Neuronal stem cell (in vitro differentiated cells): ENCODE data around the gene CLCA2.

Source experiments
- DNase-seq: peaks from one replicate; pipeline ENCODE4 v3.0.0-alpha.2; 2013; ENCODE audit warnings: low spot score
- H2AFZ ChIP-seq: one replicate; pipeline ENCODE4 v1.6.1; 2013; ENCODE audit warnings: mild to moderate bottlenecking, low read length, inconsistent platforms
- H2AK5ac ChIP-seq: 2 replicates; pipeline ENCODE4 v1.6.1; 2013; ENCODE audit warnings: low read depth, mild to moderate bottlenecking, inconsistent platforms, low read length, moderate library complexity, mixed read lengths
- H2BK120ac ChIP-seq: 2 replicates; pipeline ENCODE4 v1.6.1; 2013; ENCODE audit warnings: low read depth, mild to moderate bottlenecking, inconsistent platforms, low read length, moderate library complexity, mixed read lengths
- H2BK12ac ChIP-seq: one replicate; pipeline ENCODE4 v1.6.1; 2013; ENCODE audit warnings: low read length, inconsistent platforms
- H2BK15ac ChIP-seq: 2 replicates; pipeline ENCODE4 v1.6.1; 2013; ENCODE audit warnings: mild to moderate bottlenecking, low read length, inconsistent platforms, mixed read lengths
- H2BK5ac ChIP-seq: one replicate; pipeline ENCODE4 v1.6.1; 2013; ENCODE audit warnings: inconsistent platforms, mild to moderate bottlenecking, low read length, moderate library complexity
- H3K14ac ChIP-seq: one replicate; pipeline ENCODE4 v1.6.1; 2013; ENCODE audit warnings: low read length, inconsistent platforms
- H3K18ac ChIP-seq: 2 replicates; pipeline ENCODE4 v1.6.1; 2013; ENCODE audit warnings: low read length, inconsistent platforms
- H3K23ac ChIP-seq: 2 replicates; pipeline ENCODE4 v1.6.1; 2013; ENCODE audit warnings: low read depth, mild to moderate bottlenecking, mixed read lengths, low read length, inconsistent platforms; ENCODE audit not compliant: poor library complexity
- H3K27ac ChIP-seq: replicated peaks from 3 replicates; pipeline ENCODE4 v1.5.1; 2013; ENCODE audit warnings: low read length, inconsistent platforms
- H3K27me3 ChIP-seq, 3 experiments: 2 replicates each; pipeline ENCODE4 v1.6.1; 2013; ENCODE audit warnings: low read length in 3 of 3, mild to moderate bottlenecking in 2 of 3, inconsistent platforms in 1 of 3, low read depth in 1 of 3, mixed read lengths in 1 of 3, moderate library complexity in 1 of 3; ENCODE audit not compliant: control insufficient read depth in 3 of 3, insufficient read depth in 3 of 3
- H3K36me3 ChIP-seq, 2 donors: replicated peaks in 1 of 2; 2 replicates each; pipeline ENCODE4 v1.6.1; 2013; ENCODE audit warnings: low read length in 2 of 2; ENCODE audit not compliant: control insufficient read depth in 2 of 2, insufficient read depth in 2 of 2
- H3K4ac ChIP-seq: 2 replicates; pipeline ENCODE4 v1.6.1; 2013; ENCODE audit warnings: inconsistent platforms, mild to moderate bottlenecking, low read length, moderate library complexity
- H3K4me1 ChIP-seq, 2 donors: 1 replicate in 1 of 2; 2 replicates in 1 of 2; pipeline ENCODE4 v1.6.1; 2013; ENCODE audit warnings: low read length in 2 of 2, low read depth in 1 of 2; ENCODE audit not compliant: control insufficient read depth in 2 of 2, insufficient read depth in 1 of 2
- H3K4me2 ChIP-seq: one replicate; pipeline ENCODE4 v1.6.1; 2013; ENCODE audit warnings: mild to moderate bottlenecking, low read length, inconsistent platforms; ENCODE audit not compliant: insufficient read depth, poor library complexity, severe bottlenecking
- H3K4me3 ChIP-seq, 2 donors: 2 replicates each; pipeline ENCODE4 v1.5.1; 2013; ENCODE audit warnings: low read length in 2 of 2, mild to moderate bottlenecking in 2 of 2, inconsistent platforms in 1 of 2, moderate library complexity in 1 of 2
- H3K79me1 ChIP-seq: one replicate; pipeline ENCODE4 v1.6.1; 2013; ENCODE audit warnings: low read depth, mild to moderate bottlenecking, inconsistent platforms, low read length, moderate library complexity
- H3K9ac ChIP-seq: one replicate; pipeline ENCODE4 v1.6.1; 2013; ENCODE audit warnings: mild to moderate bottlenecking, low read depth, low read length, inconsistent platforms; ENCODE audit not compliant: poor library complexity
- H3K9me3 ChIP-seq, 2 donors: replicated peaks in 1 of 2; 2 replicates each; pipeline versions ENCODE3 to v1.6.1; 2013; ENCODE audit warnings: low read length in 2 of 2, mild to moderate bottlenecking in 2 of 2, inconsistent platforms in 1 of 2, low read depth in 1 of 2, mixed read lengths in 1 of 2, moderate library complexity in 1 of 2; ENCODE audit not compliant: control insufficient read depth in 2 of 2, insufficient read depth in 1 of 2
- H4K8ac ChIP-seq: one replicate; pipeline ENCODE4 v1.6.1; 2013; ENCODE audit warnings: low read depth, mild to moderate bottlenecking, inconsistent platforms, low read length, moderate library complexity
- H4K91ac ChIP-seq: one replicate; pipeline ENCODE4 v1.6.1; 2013; ENCODE audit warnings: low read length, low read depth, mild to moderate bottlenecking, inconsistent platforms; ENCODE audit not compliant: poor library complexity
- WGBS, 2 donors: extraction: QIAGEN DNeasy Blood & Tissue Kit; methylation state at CpG; one replicate each; pipeline ENCODE4 v1.1.7; 2013; ENCODE audit warnings: missing lambda C conversion rate in 2 of 2, mixed read lengths in 1 of 2; ENCODE audit not compliant: insufficient read length in 2 of 2, insufficient replicate concordance in 1 of 2; ENCODE audit errors: extremely low coverage in 2 of 2; 5-methylcytosine and 5-hydroxymethylcytosine counted together

Gene CLCA2

DNA sequence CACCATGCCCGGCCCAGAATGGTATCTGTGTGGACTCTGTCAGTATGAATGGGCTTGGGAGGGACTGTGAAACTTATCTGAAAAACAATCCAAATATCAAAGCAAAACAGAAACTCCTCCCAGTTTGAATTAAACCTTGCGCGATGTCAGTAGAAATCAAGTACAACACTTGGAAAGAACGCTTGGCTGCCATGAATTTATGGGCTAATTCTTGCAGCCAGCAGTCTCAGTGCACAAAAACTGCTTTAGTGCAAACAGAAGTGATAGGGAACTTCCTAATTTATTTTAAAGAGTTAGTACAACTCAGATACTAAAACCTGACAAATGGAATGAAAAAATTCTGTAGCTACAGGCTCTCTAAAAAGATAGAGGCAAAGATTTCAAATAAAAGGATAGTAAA, 53.3 kb downstream of the CLCA2 start:
- no CpG with 5 or more reads among the region's 4 CpGs for WGBS, 2 donors

DNA sequence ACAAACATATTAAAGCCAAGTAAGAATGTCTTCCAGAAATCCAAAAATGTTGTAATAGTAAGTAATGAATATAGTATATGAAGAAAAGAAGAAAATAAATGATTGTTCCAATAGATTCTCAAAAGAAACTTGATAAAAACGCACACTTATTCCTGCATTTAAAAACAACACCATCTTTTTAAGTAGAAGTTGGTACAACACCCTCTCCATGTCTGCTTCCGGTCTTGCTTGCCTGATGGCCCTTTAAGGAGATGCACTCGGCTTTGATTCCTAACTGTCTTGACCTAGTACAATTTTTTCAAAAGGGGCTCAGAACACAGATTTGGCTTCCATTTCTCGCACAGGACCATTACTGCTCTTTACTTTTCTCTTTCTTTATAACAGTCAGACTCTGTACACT, 53.7 kb downstream of the CLCA2 start:
- Histone ChIP-seq H3K4me3 (no peak overlapping the region), H3K14ac (no peak overlapping the region), H2BK5ac (no peak overlapping the region)

More for the DNA sequence above, 53.3 kb downstream of the CLCA2 start:
- Histone ChIP-seq H4K8ac (no peak overlapping the region), H3K14ac (no peak overlapping the region), H3K4me2 (no peak overlapping the region), H3K4me3 (no peak overlapping the region), H2AFZ (no peak overlapping the region), H3K79me1 (no peaks in the 10 kb centered on the region), H3K9me3 (no peaks in the 10 kb centered on the region), H3K9ac (no peak overlapping the region), H2BK15ac (no peak overlapping the region), H3K18ac (no peak overlapping the region), H2AK5ac (no peak overlapping the region), H3K4me1 (no peaks in the 10 kb centered on the region), H3K4ac (no peak overlapping the region), H3K23ac (no peak overlapping the region), H4K91ac (no peak overlapping the region), H3K36me3 (no peaks in the 10 kb centered on the region), H3K27me3 (peaks cover 0 to 2% (median 0%) of the 10 kb centered on the region in 3 experiments), H2BK12ac (no peak overlapping the region), H2BK120ac (no peak overlapping the region), H3K27ac (no peak overlapping the region), H2BK5ac (no peak overlapping the region)
- no peak for DNase-seq

DNA sequence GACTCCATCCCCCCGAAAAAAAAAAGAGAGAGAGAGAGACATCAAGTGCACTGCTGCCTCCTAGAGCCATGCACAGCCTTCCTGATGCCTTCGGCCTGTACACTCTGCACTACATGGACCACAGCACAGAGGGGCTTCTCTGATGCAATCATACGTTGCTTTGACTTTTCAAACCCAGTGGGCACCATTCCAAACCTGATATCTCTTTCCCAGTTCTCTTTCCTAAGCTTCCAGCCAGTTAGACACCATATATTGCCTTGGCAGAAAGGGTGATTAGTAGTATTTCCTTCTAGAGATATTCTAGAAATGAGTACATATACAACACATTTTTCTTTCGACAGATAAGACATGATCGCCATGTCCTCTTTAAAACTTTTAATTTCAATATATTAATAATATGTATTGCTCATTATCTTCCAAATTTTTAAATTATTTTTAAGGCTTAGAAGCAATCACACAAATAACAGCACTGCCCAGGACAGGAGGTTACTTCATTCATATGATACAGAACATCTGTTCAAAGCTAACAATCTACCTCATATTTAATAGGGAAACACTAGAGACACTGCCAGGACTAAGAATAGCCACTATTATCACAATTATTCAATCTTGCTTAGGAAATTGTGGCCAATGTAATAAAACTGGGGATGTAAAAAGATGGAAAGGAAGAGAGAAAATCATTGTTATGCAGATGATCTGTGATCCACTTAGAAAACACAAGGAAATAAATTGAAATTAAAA, 54.6 kb downstream of the CLCA2 start:
- H3K36me3 ChIP-seq = no peaks in the 10 kb centered on the region
- no peak overlapping the region for H3K18ac ChIP-seq
- no peak overlapping the region for H3K23ac ChIP-seq
- no peak overlapping the region for H3K4ac ChIP-seq
- H3K27ac ChIP-seq = no peak overlapping the region
- H3K4me1 ChIP-seq = no peaks in the 10 kb centered on the region
- no peaks in the 10 kb centered on the region for H3K79me1 ChIP-seq
- no peak overlapping the region for H3K9ac ChIP-seq
- H2AFZ ChIP-seq = no peak overlapping the region
- H3K9me3 ChIP-seq = no peaks in the 10 kb centered on the region
- H3K27me3 ChIP-seq = peaks cover 0 to 4% (median 0%) of the 10 kb centered on the region in 3 experiments
- no peak overlapping the region for H2BK12ac ChIP-seq
- H4K8ac ChIP-seq = no peak overlapping the region
- WGBS, 2 donors = no CpG with 5 or more reads among the region's 5 CpGs
- no peak overlapping the region for H3K4me2 ChIP-seq
- no peak for DNase-seq
- no peak overlapping the region for H2AK5ac ChIP-seq
- no peak overlapping the region for H3K14ac ChIP-seq
- no peak overlapping the region for H2BK15ac ChIP-seq
- no peak overlapping the region for H4K91ac ChIP-seq
- no peak overlapping the region for H3K4me3 ChIP-seq
- H2BK5ac ChIP-seq = no peak overlapping the region
- no peak overlapping the region for H2BK120ac ChIP-seq

More for the DNA sequence above, 53.7 kb downstream of the CLCA2 start:
- Histone ChIP-seq H2BK12ac (no peak overlapping the region), H3K27ac (no peak overlapping the region), H3K4me2 (no peak overlapping the region), H3K27me3 (peaks cover 0 to 4% (median 0%) of the 10 kb centered on the region in 3 experiments), H2BK15ac (no peak overlapping the region), H3K9me3 (no peaks in the 10 kb centered on the region), H3K4ac (no peak overlapping the region), H4K8ac (no peak overlapping the region), H2BK120ac (no peak overlapping the region), H3K36me3 (no peaks in the 10 kb centered on the region), H3K79me1 (no peaks in the 10 kb centered on the region), H3K9ac (no peak overlapping the region), H2AFZ (no peak overlapping the region), H3K4me1 (no peaks in the 10 kb centered on the region), H2AK5ac (no peak overlapping the region), H4K91ac (no peak overlapping the region), H3K23ac (no peak overlapping the region), H3K18ac (no peak overlapping the region)
- DNase-seq = no peak
- WGBS, 2 donors = no CpG with 5 or more reads among the region's 4 CpGs

DNA sequence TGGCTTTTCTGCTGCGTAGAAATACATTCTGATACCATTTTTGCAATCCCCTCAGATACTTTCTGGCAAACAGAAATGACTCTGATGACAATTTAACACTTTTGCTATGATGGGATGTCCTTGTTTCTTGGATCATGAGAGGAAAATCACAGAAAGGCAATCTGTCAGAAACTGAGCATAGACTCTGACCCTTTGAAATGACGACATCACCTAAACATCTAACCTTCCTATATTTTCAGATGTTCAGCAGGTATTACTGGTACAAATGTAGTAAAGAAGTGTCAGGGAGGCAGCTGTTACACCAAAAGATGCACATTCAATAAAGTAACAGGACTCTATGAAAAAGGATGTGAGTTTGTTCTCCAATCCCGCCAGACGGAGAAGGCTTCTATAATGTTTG, 58.0 kb downstream of the CLCA2 start:
- no peak overlapping the region for H4K8ac ChIP-seq
- H2BK5ac ChIP-seq = no peak overlapping the region
- no peak overlapping the region for H2AK5ac ChIP-seq
- H3K9me3 ChIP-seq = no peaks in the 10 kb centered on the region
- DNase-seq = no peak
- no peak overlapping the region for H3K4me3 ChIP-seq
- H3K79me1 ChIP-seq = no peaks in the 10 kb centered on the region
- H2BK120ac ChIP-seq = no peak overlapping the region
- H2AFZ ChIP-seq = no peak overlapping the region
- H3K23ac ChIP-seq = no peak overlapping the region
- no peak overlapping the region for H3K4me2 ChIP-seq
- no peak overlapping the region for H3K9ac ChIP-seq
- peaks cover 0 to 4% (median 0%) of the 10 kb centered on the region in 3 experiments for H3K27me3 ChIP-seq
- H3K27ac ChIP-seq = no peak overlapping the region
- H2BK15ac ChIP-seq = no peak overlapping the region
- no peak overlapping the region for H3K18ac ChIP-seq
- H3K36me3 ChIP-seq = no peaks in the 10 kb centered on the region
- whole genome bisulfite sequencing, 2 donors = no CpG with 5 or more reads among the region's 4 CpGs
- no peak overlapping the region for H3K4ac ChIP-seq
- H3K14ac ChIP-seq = no peak overlapping the region
- no peaks in the 10 kb centered on the region for H3K4me1 ChIP-seq
- no peak overlapping the region for H4K91ac ChIP-seq
- H2BK12ac ChIP-seq = no peak overlapping the region
